ENCODE measurements around the gene NSDHL.

DNA sequence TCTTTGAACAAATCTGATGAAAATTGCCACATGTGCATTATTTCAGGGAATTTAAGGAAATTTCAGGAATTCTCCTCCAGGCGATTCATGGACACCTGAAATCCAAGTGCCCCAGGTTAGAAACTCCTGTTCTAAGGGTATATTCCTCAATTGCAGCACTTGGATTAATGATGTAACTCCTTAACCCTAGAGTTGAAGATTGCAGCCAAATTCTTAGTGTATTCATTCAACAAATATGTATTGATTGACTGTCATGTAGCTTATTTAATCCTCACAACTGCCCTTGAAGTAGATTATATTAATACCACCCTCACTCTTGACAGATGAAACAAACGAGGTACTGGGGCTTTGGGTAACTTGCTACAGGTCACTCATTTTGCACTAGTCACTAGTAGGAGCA, 11.6 kb upstream of the NSDHL start:
- TF ChIP-seq, protein P1, sequence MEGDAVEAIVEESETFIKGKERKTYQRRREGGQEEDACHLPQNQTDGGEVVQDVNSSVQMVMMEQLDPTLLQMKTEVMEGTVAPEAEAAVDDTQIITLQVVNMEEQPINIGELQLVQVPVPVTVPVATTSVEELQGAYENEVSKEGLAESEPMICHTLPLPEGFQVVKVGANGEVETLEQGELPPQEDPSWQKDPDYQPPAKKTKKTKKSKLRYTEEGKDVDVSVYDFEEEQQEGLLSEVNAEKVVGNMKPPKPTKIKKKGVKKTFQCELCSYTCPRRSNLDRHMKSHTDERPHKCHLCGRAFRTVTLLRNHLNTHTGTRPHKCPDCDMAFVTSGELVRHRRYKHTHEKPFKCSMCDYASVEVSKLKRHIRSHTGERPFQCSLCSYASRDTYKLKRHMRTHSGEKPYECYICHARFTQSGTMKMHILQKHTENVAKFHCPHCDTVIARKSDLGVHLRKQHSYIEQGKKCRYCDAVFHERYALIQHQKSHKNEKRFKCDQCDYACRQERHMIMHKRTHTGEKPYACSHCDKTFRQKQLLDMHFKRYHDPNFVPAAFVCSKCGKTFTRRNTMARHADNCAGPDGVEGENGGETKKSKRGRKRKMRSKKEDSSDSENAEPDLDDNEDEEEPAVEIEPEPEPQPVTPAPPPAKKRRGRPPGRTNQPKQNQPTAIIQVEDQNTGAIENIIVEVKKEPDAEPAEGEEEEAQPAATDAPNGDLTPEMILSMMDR (IDR thresholded peaks at IDR 0.05), result no peak
- TF ChIP-seq EZH2 (IDR thresholded peaks at IDR 0.05) (no peak), EZH2phosphoT487 (IDR thresholded peaks at IDR 0.05) (no peak)
